ENCODE data around the gene TMEM41B.
"Not testable (repeated sequence)": the region's sequence is repeated elsewhere in the genome, so short reads cannot be mapped to it uniquely, and the experiment has no call there.

Gene TMEM41B

DNA sequence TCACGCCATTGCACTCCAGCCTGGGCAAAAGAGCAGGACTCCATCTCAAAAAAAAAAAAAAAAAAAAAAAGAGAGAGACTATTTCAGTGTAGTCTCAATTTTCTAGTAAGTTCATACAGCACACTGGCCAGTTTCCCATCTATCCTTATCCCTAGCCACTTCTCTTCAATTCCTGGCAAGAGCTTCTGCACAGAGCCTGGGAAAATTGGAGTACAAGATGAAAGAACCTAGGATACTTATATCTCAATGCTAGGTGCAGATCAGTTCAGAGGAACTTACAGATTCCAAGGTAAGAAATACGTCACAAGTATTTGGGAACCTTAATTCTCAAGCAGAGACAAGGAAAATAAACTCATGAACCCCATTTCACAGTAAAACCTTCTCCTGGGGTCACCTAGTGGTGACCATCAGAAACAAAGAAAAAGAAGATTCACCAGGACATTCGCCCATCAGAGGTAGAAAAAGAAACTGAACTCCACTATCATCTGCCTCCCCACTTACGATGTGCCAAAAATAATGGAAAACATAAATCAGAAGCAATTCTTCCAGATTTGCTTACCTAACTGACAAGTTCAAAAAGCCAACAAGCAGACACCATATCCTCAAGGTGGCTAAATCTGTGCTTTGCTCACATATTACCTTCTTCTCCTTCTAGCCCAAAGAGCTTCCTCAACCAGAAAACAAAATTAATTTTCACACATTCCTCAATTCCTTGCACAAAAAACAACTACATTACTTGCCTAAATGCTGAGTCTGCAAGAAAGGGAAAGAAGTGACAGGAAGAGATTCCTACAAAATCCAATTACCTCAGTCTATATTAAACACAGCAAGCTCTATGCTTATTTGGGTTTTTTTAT lies 54.2 kb downstream of the TMEM41B start:
- Histone ChIP-seq H3K9me2 (replicated peaks; ENCODE audit: insufficient read depth, low read length) (no peaks in the 10 kb centered on the region), H3K27me3 (ENCODE audit: low read length) (no peaks in the 10 kb centered on the region), H3K9me3 (ENCODE audit: insufficient read depth, low read length) (no peaks in the 10 kb centered on the region), H3K4me2 (ENCODE audit: low read depth, low read length, poor library complexity, severe bottlenecking) (no peak overlapping the region), H4K20me1 (ENCODE audit: low read depth, low read length) (no peaks in the 10 kb centered on the region), H3K27ac (ENCODE audit: low read depth, low read length) (no peak overlapping the region), H3K79me2 (ENCODE audit: insufficient read depth, low read length) (no peaks in the 10 kb centered on the region), H3K4me3 (ENCODE audit: insufficient read depth, low read length, poor library complexity, severe bottlenecking) (no peak overlapping the region), H3K9ac (ENCODE audit: low read length) (no peak overlapping the region), H3F3A (ENCODE audit: insufficient read depth) (0 out of 2 replicates have a peak, but pooled peaks cover 8% of the 10 kb centered on the region), H3K36me3 (ENCODE audit: low read length) (no peaks in the 10 kb centered on the region), H2AFZ (ENCODE audit: low read depth, low read length, severe bottlenecking) (no peak overlapping the region)
- TF ChIP-seq EZH2phosphoT487 (conservative IDR thresholded peaks at IDR 0.05; ENCODE audit: low read length), result no peak
- TF ChIP-seq, protein P1, sequence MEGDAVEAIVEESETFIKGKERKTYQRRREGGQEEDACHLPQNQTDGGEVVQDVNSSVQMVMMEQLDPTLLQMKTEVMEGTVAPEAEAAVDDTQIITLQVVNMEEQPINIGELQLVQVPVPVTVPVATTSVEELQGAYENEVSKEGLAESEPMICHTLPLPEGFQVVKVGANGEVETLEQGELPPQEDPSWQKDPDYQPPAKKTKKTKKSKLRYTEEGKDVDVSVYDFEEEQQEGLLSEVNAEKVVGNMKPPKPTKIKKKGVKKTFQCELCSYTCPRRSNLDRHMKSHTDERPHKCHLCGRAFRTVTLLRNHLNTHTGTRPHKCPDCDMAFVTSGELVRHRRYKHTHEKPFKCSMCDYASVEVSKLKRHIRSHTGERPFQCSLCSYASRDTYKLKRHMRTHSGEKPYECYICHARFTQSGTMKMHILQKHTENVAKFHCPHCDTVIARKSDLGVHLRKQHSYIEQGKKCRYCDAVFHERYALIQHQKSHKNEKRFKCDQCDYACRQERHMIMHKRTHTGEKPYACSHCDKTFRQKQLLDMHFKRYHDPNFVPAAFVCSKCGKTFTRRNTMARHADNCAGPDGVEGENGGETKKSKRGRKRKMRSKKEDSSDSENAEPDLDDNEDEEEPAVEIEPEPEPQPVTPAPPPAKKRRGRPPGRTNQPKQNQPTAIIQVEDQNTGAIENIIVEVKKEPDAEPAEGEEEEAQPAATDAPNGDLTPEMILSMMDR (IDR thresholded peaks at IDR 0.05; ENCODE audit: insufficient read depth, low read length, poor library complexity, severe bottlenecking), result no peak

DNA sequence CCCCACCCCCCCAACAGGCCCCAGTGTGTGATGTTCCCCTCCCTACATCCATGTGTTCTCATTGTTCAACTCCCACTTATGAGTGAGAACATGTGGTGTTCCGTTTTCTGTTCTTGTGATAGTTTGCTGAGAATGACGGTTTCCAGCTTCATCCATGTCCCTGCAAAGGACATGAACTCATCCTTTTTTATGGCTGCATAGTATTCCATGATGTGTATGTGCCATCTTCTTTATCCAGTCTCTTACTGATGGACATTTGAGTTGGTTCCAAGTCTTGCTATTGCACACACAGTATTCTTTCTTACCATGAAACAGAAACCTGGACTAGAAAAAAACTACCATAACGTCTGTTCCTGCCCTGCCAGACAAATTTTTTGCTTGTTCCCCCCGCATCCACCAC lies 56.1 kb downstream of the TMEM41B start:
- not testable (repeated sequence) for H3K36me3 ChIP-seq (ENCODE audit: low read length); H3K4me3 ChIP-seq (ENCODE audit: insufficient read depth, low read length, poor library complexity, severe bottlenecking); H3F3A ChIP-seq (ENCODE audit: insufficient read depth); H4K20me1 ChIP-seq (ENCODE audit: low read depth, low read length); H2AFZ ChIP-seq (ENCODE audit: low read depth, low read length, severe bottlenecking); H3K27me3 ChIP-seq (ENCODE audit: low read length); H3K9me2 ChIP-seq (replicated peaks; ENCODE audit: insufficient read depth, low read length); H3K4me2 ChIP-seq (ENCODE audit: low read depth, low read length, poor library complexity, severe bottlenecking); H3K9ac ChIP-seq (ENCODE audit: low read length); H3K9me3 ChIP-seq (ENCODE audit: insufficient read depth, low read length); H3K79me2 ChIP-seq (ENCODE audit: insufficient read depth, low read length); H3K27ac ChIP-seq (ENCODE audit: low read depth, low read length)

DNA sequence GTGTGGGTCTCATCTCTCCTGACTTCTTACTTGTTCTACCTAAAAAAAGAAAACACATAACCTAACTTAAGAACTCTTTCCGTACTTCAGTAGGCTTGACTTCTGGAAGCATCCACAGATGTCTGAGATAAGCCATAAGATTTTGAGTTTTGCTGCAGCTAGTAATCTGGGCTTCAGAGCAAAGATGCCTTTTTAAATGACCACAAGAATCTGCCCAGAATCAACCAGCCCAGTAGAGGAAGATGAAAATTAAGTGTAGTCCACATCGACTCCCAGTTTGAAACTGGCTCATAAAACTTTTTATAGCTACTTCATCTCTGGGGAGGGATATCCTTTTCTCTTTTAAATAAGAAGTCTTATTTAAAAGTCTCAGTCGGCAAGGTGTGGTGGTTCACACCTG lies 60.0 kb downstream of the TMEM41B start:
- Histone ChIP-seq H4K20me1 (ENCODE audit: low read depth, low read length) (no peaks in the 10 kb centered on the region), H3K27me3 (ENCODE audit: low read length) (no peaks in the 10 kb centered on the region), H2AFZ (ENCODE audit: low read depth, low read length, severe bottlenecking) (no peak overlapping the region), H3F3A (ENCODE audit: insufficient read depth) (no peaks in the 10 kb centered on the region), H3K4me3 (ENCODE audit: insufficient read depth, low read length, poor library complexity, severe bottlenecking) (no peak overlapping the region), H3K9ac (ENCODE audit: low read length) (no peak overlapping the region), H3K36me3 (ENCODE audit: low read length) (no peaks in the 10 kb centered on the region), H3K27ac (ENCODE audit: low read depth, low read length) (no peak overlapping the region), H3K9me2 (replicated peaks; ENCODE audit: insufficient read depth, low read length) (no peaks in the 10 kb centered on the region), H3K79me2 (ENCODE audit: insufficient read depth, low read length) (no peaks in the 10 kb centered on the region), H3K4me2 (ENCODE audit: low read depth, low read length, poor library complexity, severe bottlenecking) (no peak overlapping the region), H3K9me3 (ENCODE audit: insufficient read depth, low read length) (no peaks in the 10 kb centered on the region)
- TF ChIP-seq EZH2phosphoT487 (conservative IDR thresholded peaks at IDR 0.05; ENCODE audit: low read length), result no peak
- TF ChIP-seq, protein P1 (IDR thresholded peaks at IDR 0.05; ENCODE audit: insufficient read depth, low read length, poor library complexity, severe bottlenecking), result no peak

DNA sequence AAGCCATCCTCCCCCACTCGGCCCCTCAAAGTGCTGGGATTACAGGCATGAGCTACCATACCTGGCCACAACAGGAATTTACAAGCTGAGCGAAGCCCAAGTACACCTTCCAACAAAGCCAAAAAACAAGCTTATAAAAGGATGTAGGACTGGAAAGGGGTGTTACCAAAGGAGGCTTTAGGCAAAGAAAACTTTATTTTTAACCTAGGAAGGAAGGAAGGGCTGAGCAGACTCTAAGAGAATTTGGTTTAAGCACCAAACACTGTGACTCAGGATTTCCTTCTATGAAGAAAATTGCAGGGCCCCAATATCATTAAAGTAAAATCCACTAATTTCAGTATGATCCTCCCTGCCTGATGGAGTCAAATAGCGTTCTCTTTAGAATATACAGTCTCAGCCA lies 61.3 kb downstream of the TMEM41B start:
- Histone ChIP-seq H2AFZ (ENCODE audit: low read depth, low read length, severe bottlenecking) (no peak overlapping the region), H3K36me3 (ENCODE audit: low read length) (no peaks in the 10 kb centered on the region), H3K9ac (ENCODE audit: low read length) (no peak overlapping the region), H3K27ac (ENCODE audit: low read depth, low read length) (no peak overlapping the region), H3K9me2 (replicated peaks; ENCODE audit: insufficient read depth, low read length) (no peaks in the 10 kb centered on the region), H3F3A (ENCODE audit: insufficient read depth) (no peaks in the 10 kb centered on the region), H3K79me2 (ENCODE audit: insufficient read depth, low read length) (no peaks in the 10 kb centered on the region), H3K27me3 (ENCODE audit: low read length) (no peaks in the 10 kb centered on the region), H3K4me3 (ENCODE audit: insufficient read depth, low read length, poor library complexity, severe bottlenecking) (no peak overlapping the region), H3K4me2 (ENCODE audit: low read depth, low read length, poor library complexity, severe bottlenecking) (no peak overlapping the region), H3K9me3 (ENCODE audit: insufficient read depth, low read length) (no peaks in the 10 kb centered on the region), H4K20me1 (ENCODE audit: low read depth, low read length) (no peaks in the 10 kb centered on the region)
- TF ChIP-seq, protein P1 (IDR thresholded peaks at IDR 0.05; ENCODE audit: insufficient read depth, low read length, poor library complexity, severe bottlenecking), result no peak
- TF ChIP-seq EZH2phosphoT487 (conservative IDR thresholded peaks at IDR 0.05; ENCODE audit: low read length), result no peak
